Endothelial cell of umbilical vein (primary cell): ENCODE results near the gene SPTBN4.

Experiments used
- CTCF ChIP-seq, 2 donors: IDR thresholded peaks; 1 replicate in 1 of 2; 2 replicates in 1 of 2; pipeline ENCODE4 v1.5.1; 2011; ENCODE audit warnings: low read length in 2 of 2, mild to moderate bottlenecking in 2 of 2, moderate library complexity in 2 of 2, control low read depth in 1 of 2, inconsistent platforms in 1 of 2, low read depth in 1 of 2; ENCODE audit not compliant: insufficient read depth in 1 of 2; ENCODE audit errors: extremely low read depth in 1 of 2
- EZH2 ChIP-seq: IDR thresholded peaks from 2 replicates; pipeline ENCODE4 v1.6.1; 2012; ENCODE audit warnings: borderline replicate concordance, low read depth, mild to moderate bottlenecking, moderate library complexity, low read length, inconsistent platforms; ENCODE audit not compliant: severe bottlenecking
- JUN ChIP-seq: IDR thresholded peaks from 2 replicates; pipeline ENCODE4 v1.6.1; 2011; ENCODE audit warnings: borderline replicate concordance, low read depth; ENCODE audit not compliant: insufficient read length, insufficient read depth
- MAX ChIP-seq: IDR thresholded peaks from 2 replicates; pipeline ENCODE4 v1.6.1; 2011; ENCODE audit not compliant: insufficient read depth, insufficient read length
- POLR2A ChIP-seq: IDR thresholded peaks from 2 replicates; pipeline ENCODE4 v1.6.1; 2012; ENCODE audit warnings: low read depth, mild to moderate bottlenecking, control low read depth, low read length
- POLR2AphosphoS5 ChIP-seq: IDR thresholded peaks from 2 replicates; pipeline ENCODE4 v1.6.1; 2012; ENCODE audit warnings: low read depth, mild to moderate bottlenecking, control low read depth, low read length, moderate library complexity; ENCODE audit not compliant: insufficient read depth

- no peak for TF ChIP-seq CTCF (IDR thresholded peaks at IDR 0.05; ENCODE audit: extremely low read depth in 1 of 2, insufficient read depth in 1 of 2, low read depth in 1 of 2, low read length in 2 of 2)
- TF ChIP-seq POLR2A = no peak
- no peak for TF ChIP-seq POLR2AphosphoS5
- TF ChIP-seq EZH2 = no peak
- no peak for TF ChIP-seq MAX
- no peak for TF ChIP-seq JUN
Measured at GRCh38 chr19:40489882-40490230, 23.1 kb downstream of the SPTBN4 start.
